ENCODE measurements around the gene TRIM41. TPM values are rescaled to one million over a fixed set of nuclear protein-coding genes. Genes with fewer than 3 reads are reported as not detected.
"Not testable (repeated sequence)": the region's sequence is repeated elsewhere in the genome, so short reads cannot be mapped to it uniquely, and the experiment has no call there.

Gene TRIM41
- polyA plus RNA-seq, 2 donors = 14.2 to 19.5 TPM

GRCh38 chr5:181280251-181280762, 57.2 kb downstream of the TRIM41 start:
- 89% methylated on average over 7 of the region's 7 CpGs for WGBS, 2 donors
- no peak overlapping the region for H3K27ac ChIP-seq (ENCODE audit: low read depth in 2 of 2, low read length in 1 of 2)
- H3K4me3 ChIP-seq (ENCODE audit: low read depth in 1 of 2, low read length in 2 of 2) = no peak overlapping the region
- peaks cover 0 to 2% of the 10 kb centered on the region in 2 donors for H3K9me3 ChIP-seq (ENCODE audit: control insufficient read depth in 2 of 2, insufficient read depth in 1 of 2, low read depth in 1 of 2, low read length in 1 of 2)
- H3K4me1 ChIP-seq (ENCODE audit: control insufficient read depth in 2 of 2, insufficient read depth in 2 of 2, low read length in 1 of 2) = no peaks in the 10 kb centered on the region
- H3K27me3 ChIP-seq (ENCODE audit: control insufficient read depth in 1 of 2, insufficient read depth in 2 of 2, low read length in 2 of 2) = no peaks in the 10 kb centered on the region
- no peaks in the 10 kb centered on the region for H3K36me3 ChIP-seq (ENCODE audit: control insufficient read depth in 2 of 2, insufficient read depth in 2 of 2, low read length in 1 of 2)

GRCh38 chr5:181281077-181281983, 58.2 kb downstream of the TRIM41 start:
- Histone ChIP-seq H3K36me3 (ENCODE audit: control insufficient read depth in 2 of 2, insufficient read depth in 2 of 2, low read length in 1 of 2) (no peaks in the 10 kb centered on the region), H3K4me3 (ENCODE audit: low read depth in 1 of 2, low read length in 2 of 2) (no peak overlapping the region)

GRCh38 chr5:181281984-181282316, 58.9 kb downstream of the TRIM41 start:
- 90 to 91% methylated on average over 18 of the region's 18 CpGs for WGBS, 2 donors

More at GRCh38 chr5:181281077-181281983, 58.2 kb downstream of the TRIM41 start:
- no peaks in the 10 kb centered on the region for H3K4me1 ChIP-seq (ENCODE audit: control insufficient read depth in 2 of 2, insufficient read depth in 2 of 2, low read length in 1 of 2)
- WGBS, 2 donors = 93% methylated on average over 40 of the region's 40 CpGs
- H3K27me3 ChIP-seq (ENCODE audit: control insufficient read depth in 1 of 2, insufficient read depth in 2 of 2, low read length in 2 of 2) = no peaks in the 10 kb centered on the region
- H3K27ac ChIP-seq (ENCODE audit: low read depth in 2 of 2, low read length in 1 of 2) = no peak overlapping the region
- H3K9me3 ChIP-seq (ENCODE audit: control insufficient read depth in 2 of 2, insufficient read depth in 1 of 2, low read depth in 1 of 2, low read length in 1 of 2) = peaks cover 0 to 2% of the 10 kb centered on the region in 2 donors

GRCh38 chr5:181282415-181282814, 59.3 kb downstream of the TRIM41 start:
- H3K27me3 ChIP-seq (ENCODE audit: control insufficient read depth in 1 of 2, insufficient read depth in 2 of 2, low read length in 2 of 2); H3K4me1 ChIP-seq (ENCODE audit: control insufficient read depth in 2 of 2, insufficient read depth in 2 of 2, low read length in 1 of 2); H3K9me3 ChIP-seq (ENCODE audit: control insufficient read depth in 2 of 2, insufficient read depth in 1 of 2, low read depth in 1 of 2, low read length in 1 of 2); H3K36me3 ChIP-seq (ENCODE audit: control insufficient read depth in 2 of 2, insufficient read depth in 2 of 2, low read length in 1 of 2); H3K4me3 ChIP-seq (ENCODE audit: low read depth in 1 of 2, low read length in 2 of 2); H3K27ac ChIP-seq (ENCODE audit: low read depth in 2 of 2, low read length in 1 of 2): not testable (repeated sequence)
- 81 to 92% methylated on average over 12 to 16 of the region's 16 CpGs for WGBS, 2 donors

More at GRCh38 chr5:181281984-181282316, 58.9 kb downstream of the TRIM41 start:
- no peaks in the 10 kb centered on the region for H3K27me3 ChIP-seq (ENCODE audit: control insufficient read depth in 1 of 2, insufficient read depth in 2 of 2, low read length in 2 of 2)
- no peak overlapping the region for H3K27ac ChIP-seq (ENCODE audit: low read depth in 2 of 2, low read length in 1 of 2)
- H3K4me1 ChIP-seq (ENCODE audit: control insufficient read depth in 2 of 2, insufficient read depth in 2 of 2, low read length in 1 of 2) = no peaks in the 10 kb centered on the region
- H3K36me3 ChIP-seq (ENCODE audit: control insufficient read depth in 2 of 2, insufficient read depth in 2 of 2, low read length in 1 of 2) = no peaks in the 10 kb centered on the region
- peaks cover 0 to 2% of the 10 kb centered on the region in 2 donors for H3K9me3 ChIP-seq (ENCODE audit: control insufficient read depth in 2 of 2, insufficient read depth in 1 of 2, low read depth in 1 of 2, low read length in 1 of 2)
- H3K4me3 ChIP-seq (ENCODE audit: low read depth in 1 of 2, low read length in 2 of 2) = no peak overlapping the region

GRCh38 chr5:181282874-181283273, 59.8 kb downstream of the TRIM41 start:
- Histone ChIP-seq H3K9me3 (ENCODE audit: control insufficient read depth in 2 of 2, insufficient read depth in 1 of 2, low read depth in 1 of 2, low read length in 1 of 2) (peaks cover 0 to 2% of the 10 kb centered on the region in 2 donors), H3K27ac (ENCODE audit: low read depth in 2 of 2, low read length in 1 of 2) (no peak overlapping the region), H3K4me3 (ENCODE audit: low read depth in 1 of 2, low read length in 2 of 2) (no peak overlapping the region), H3K36me3 (ENCODE audit: control insufficient read depth in 2 of 2, insufficient read depth in 2 of 2, low read length in 1 of 2) (no peaks in the 10 kb centered on the region), H3K27me3 (ENCODE audit: control insufficient read depth in 1 of 2, insufficient read depth in 2 of 2, low read length in 2 of 2) (no peaks in the 10 kb centered on the region), H3K4me1 (ENCODE audit: control insufficient read depth in 2 of 2, insufficient read depth in 2 of 2, low read length in 1 of 2) (no peaks in the 10 kb centered on the region)
- 86 to 92% methylated on average over 7 of the region's 7 CpGs for WGBS, 2 donors

- H3K36me3 ChIP-seq (ENCODE audit: control insufficient read depth in 2 of 2, insufficient read depth in 2 of 2, low read length in 1 of 2) = no peaks in the 10 kb centered on the region
- H3K27ac ChIP-seq (ENCODE audit: low read depth in 2 of 2, low read length in 1 of 2) = no peak overlapping the region
- WGBS, 2 donors = 80 to 85% methylated on average over 13 of the region's 13 CpGs
- no peaks in the 10 kb centered on the region for H3K27me3 ChIP-seq (ENCODE audit: control insufficient read depth in 1 of 2, insufficient read depth in 2 of 2, low read length in 2 of 2)
- no peaks in the 10 kb centered on the region for H3K4me1 ChIP-seq (ENCODE audit: control insufficient read depth in 2 of 2, insufficient read depth in 2 of 2, low read length in 1 of 2)
- H3K4me3 ChIP-seq (ENCODE audit: low read depth in 1 of 2, low read length in 2 of 2) = no peak overlapping the region
- H3K9me3 ChIP-seq (ENCODE audit: control insufficient read depth in 2 of 2, insufficient read depth in 1 of 2, low read depth in 1 of 2, low read length in 1 of 2) = peaks cover 0 to 2% of the 10 kb centered on the region in 2 donors
These were observed 60.3 kb downstream of the TRIM41 start for GRCh38 chr5:181283347-181283746.

GRCh38 chr5:181283841-181284755, 61.0 kb downstream of the TRIM41 start:
- not testable (repeated sequence) for H3K4me3 ChIP-seq (ENCODE audit: low read depth in 1 of 2, low read length in 2 of 2); H3K9me3 ChIP-seq (ENCODE audit: control insufficient read depth in 2 of 2, insufficient read depth in 1 of 2, low read depth in 1 of 2, low read length in 1 of 2); H3K27ac ChIP-seq (ENCODE audit: low read depth in 2 of 2, low read length in 1 of 2); H3K4me1 ChIP-seq (ENCODE audit: control insufficient read depth in 2 of 2, insufficient read depth in 2 of 2, low read length in 1 of 2); H3K36me3 ChIP-seq (ENCODE audit: control insufficient read depth in 2 of 2, insufficient read depth in 2 of 2, low read length in 1 of 2); H3K27me3 ChIP-seq (ENCODE audit: control insufficient read depth in 1 of 2, insufficient read depth in 2 of 2, low read length in 2 of 2)
- WGBS, 2 donors = 65% methylated on average over 6 of the region's 6 CpGs

Other genes with a start within 250 kb of the TRIM41 start
- under 1 TPM; 0.02 to 0.06 TPM for gene BTNL3, start 234.4 kb upstream of the TRIM41 start, polyA plus RNA-seq
- 10 to 100 TPM in 1 of 2 donors, 1 to 10 TPM in 1; 4.8 to 18.5 TPM for gene BTNL9, start 183.0 kb upstream of the TRIM41 start, polyA plus RNA-seq
- gene OR2V1, start 92.1 kb upstream of the TRIM41 start, polyA plus RNA-seq = not detected
- not detected for gene OR2V2, start 75.7 kb upstream of the TRIM41 start, polyA plus RNA-seq
- 10 to 100 TPM; 26.9 to 33.8 TPM for gene TRIM7, start 18.1 kb upstream of the TRIM41 start, polyA plus RNA-seq
- gene RACK1, start 20.6 kb downstream of the TRIM41 start, polyA plus RNA-seq = 1,000 to 10,000 TPM; 1,414 to 2,271 TPM
- gene TRIM52, start 37.9 kb downstream of the TRIM41 start, polyA plus RNA-seq = 1 to 10 TPM; 3.0 to 7.6 TPM
- not detected for gene OR4F3, start 144.0 kb downstream of the TRIM41 start, polyA plus RNA-seq